KBM-7 (cell line): ENCODE measurements around the gene PSMG3.

ENCODE experiments used
- DNase-seq: peaks from one replicate; pipeline ENCODE4 v3.0.0-alpha.2; 2015
- in situ Hi-C: fragments of 300-500 bp; cut with MboI; formaldehyde crosslinking; loops from 2 replicates; pipeline ENCODE4 v1.14.3; 2020; ENCODE audit warnings: low sequenced_read_pairs, low pct_unique_long_range_greater_than_20kb, mixed read lengths

Gene PSMG3

GRCh38 chr7:1569833-1570632 lies at the start of gene PSMG3:
PSMG3 (minus strand) TSS chr7:1570032; CDS start chr7:1569339, 693 bp downstream.
- peak; percentile 85 for DNase-seq
- in situ Hi-C loops, result no loop called here

- in situ Hi-C loops, result no loop called here
- no peak for DNase-seq
Observed at GRCh38 chr7:1618475-1618874, 48.6 kb upstream of the PSMG3 start.

- DNase-seq, result no peak
- in situ Hi-C loops, result no loop called here
Observed at GRCh38 chr7:1617957-1618356, 48.1 kb upstream of the PSMG3 start.

GRCh38 chr7:1616741-1617140 lies 46.9 kb upstream of the PSMG3 start:
- in situ Hi-C loops, result no loop called here
- DNase-seq, result no peak

- in situ Hi-C loops, result no loop called here
- no peak for DNase-seq
Observed at GRCh38 chr7:1611708-1612241, 41.9 kb upstream of the PSMG3 start.

GRCh38 chr7:1610678-1611302 lies 41.0 kb upstream of the PSMG3 start:
- DNase-seq, result no peak
- in situ Hi-C loops, result no loop called here

GRCh38 chr7:1610013-1610677 lies 40.3 kb upstream of the PSMG3 start:
- DNase-seq, result no peak
- in situ Hi-C loops, result no loop called here

- no peak for DNase-seq
- in situ Hi-C loops, result no loop called here
Observed at GRCh38 chr7:1609023-1609422, 39.2 kb upstream of the PSMG3 start.

GRCh38 chr7:1608318-1608717 lies 38.5 kb upstream of the PSMG3 start:
- in situ Hi-C loops, result no loop called here
- DNase-seq, result no peak

- in situ Hi-C loops, result no loop called here
- DNase-seq, result no peak
Observed at GRCh38 chr7:1607696-1608095, 37.9 kb upstream of the PSMG3 start.

GRCh38 chr7:1607001-1607400 lies 37.2 kb upstream of the PSMG3 start:
- no peak for DNase-seq
- in situ Hi-C loops, result no loop called here

GRCh38 chr7:1604383-1604782 lies 34.6 kb upstream of the PSMG3 start:
- in situ Hi-C loops, result no loop called here

GRCh38 chr7:1603346-1604225 lies 33.8 kb upstream of the PSMG3 start:
- in situ Hi-C loops, result no loop called here
- DNase-seq, result no peak

More at GRCh38 chr7:1604383-1604782, 34.6 kb upstream of the PSMG3 start:
- DNase-seq, result no peak

- no peak for DNase-seq
- in situ Hi-C loops, result no loop called here
Observed at GRCh38 chr7:1602386-1602785, 32.6 kb upstream of the PSMG3 start.

GRCh38 chr7:1601956-1602355 lies 32.1 kb upstream of the PSMG3 start:
- DNase-seq, result no peak
- in situ Hi-C loops, result no loop called here

- DNase-seq, result no peak
- in situ Hi-C loops, result no loop called here
Observed at GRCh38 chr7:1599640-1600395, 30.0 kb upstream of the PSMG3 start.

- in situ Hi-C loops, result no loop called here
- no peak for DNase-seq
Observed at GRCh38 chr7:1598961-1599639, 29.3 kb upstream of the PSMG3 start.

GRCh38 chr7:1598286-1598685 lies 28.5 kb upstream of the PSMG3 start:
- no peak for DNase-seq
- in situ Hi-C loops, result no loop called here
